A549 (cell line): ENCODE measurements around the gene COX4I1.

Source experiments
- BHLHE40 ChIP-seq: IDR thresholded peaks from 2 replicates; pipeline ENCODE4 v1.6.1; 2012; ENCODE audit warnings: low read depth, low read length, inconsistent platforms
- EP300 ChIP-seq, 2 experiments: fragments of >200 bp; sonication (Bioruptor Twin); formaldehyde crosslinking; IDR thresholded peaks; 2 replicates in 1 of 2; 3 replicates in 1 of 2; pipeline ENCODE4 v1.6.1; 2016 to 2017
- ESRRA ChIP-seq: fragments of 150-350 bp; IDR thresholded peaks from 2 replicates; pipeline ENCODE4 v1.6.1; 2014; ENCODE audit warnings: mild to moderate bottlenecking, low read length, borderline replicate concordance
- HOXA7 ChIP-seq: fragments of 250-450 bp; sonication (Bioruptor Pico); IDR thresholded peaks from 2 replicates; pipeline ENCODE4 v1.5.0; 2020; ENCODE audit warnings: mild to moderate bottlenecking, moderate library complexity
- HOXB13 ChIP-seq: fragments of 250-450 bp; sonication (Bioruptor Pico); IDR thresholded peaks from 2 replicates; pipeline ENCODE4 v1.5.0; 2020; ENCODE audit warnings: low read depth, mild to moderate bottlenecking, moderate library complexity
- JUNB ChIP-seq: fragments of >200 bp; sonication (Bioruptor Twin); formaldehyde crosslinking; IDR thresholded peaks from 2 replicates; pipeline ENCODE4 v1.6.1; 2016
- POLR2A ChIP-seq: IDR thresholded peaks from 2 replicates; pipeline ENCODE4 v1.6.1; 2012; ENCODE audit warnings: mild to moderate bottlenecking, low read length
- RCOR1 ChIP-seq: fragments of 150-350 bp; IDR thresholded peaks from 2 replicates; pipeline ENCODE4 v1.6.1; 2014; ENCODE audit warnings: antibody characterized with exemption, low read length, low read depth
- RNF2 ChIP-seq: fragments of 200-600 bp; sonication (generic); IDR thresholded peaks from 2 replicates; pipeline ENCODE4 v1.6.1; 2016; ENCODE audit warnings: low read depth, mild to moderate bottlenecking, antibody characterized with exemption, moderate library complexity, borderline replicate concordance
- SREBF2 ChIP-seq: fragments of 450-650 bp; IDR thresholded peaks from 2 replicates; pipeline ENCODE4 v1.6.1; 2014; ENCODE audit warnings: mild to moderate bottlenecking, moderate library complexity
- TF ChIP-seq, protein P1 (sequence below): fragments of >200 bp; sonication (Bioruptor Twin); formaldehyde crosslinking; IDR thresholded peaks from 3 replicates; pipeline ENCODE4 v1.5.1; 2016
- TF ChIP-seq, protein P2 (sequence below): fragments of >200 bp; sonication (Bioruptor Twin); formaldehyde crosslinking; IDR thresholded peaks from 3 replicates; pipeline ENCODE4 v1.6.1; 2016
- TF ChIP-seq, protein P3 (sequence below): fragments of 150-350 bp; IDR thresholded peaks from 2 replicates; pipeline ENCODE4 v1.6.1; 2014; ENCODE audit warnings: low read depth, mild to moderate bottlenecking, low read length

DNA sequence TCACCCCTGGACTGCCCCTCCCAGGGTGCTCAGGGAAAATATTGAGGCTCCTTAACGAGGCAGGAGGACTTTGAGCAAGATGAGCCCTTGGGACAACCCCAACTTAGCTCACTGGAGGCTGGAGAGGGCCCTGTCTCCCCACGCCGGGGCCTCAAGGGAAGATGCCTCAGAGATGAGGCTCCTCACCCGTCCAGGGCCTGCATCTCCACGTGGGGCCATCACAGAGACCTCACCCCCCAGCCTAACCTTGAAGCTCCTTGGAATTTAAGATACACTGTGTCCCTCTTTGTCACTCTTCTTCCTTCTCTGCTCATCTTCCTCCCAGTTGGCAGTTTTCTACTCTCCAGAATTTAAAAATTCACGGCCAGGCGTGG, 11.2 kb downstream of the COX4I1 start:
- TF ChIP-seq, protein P1, sequence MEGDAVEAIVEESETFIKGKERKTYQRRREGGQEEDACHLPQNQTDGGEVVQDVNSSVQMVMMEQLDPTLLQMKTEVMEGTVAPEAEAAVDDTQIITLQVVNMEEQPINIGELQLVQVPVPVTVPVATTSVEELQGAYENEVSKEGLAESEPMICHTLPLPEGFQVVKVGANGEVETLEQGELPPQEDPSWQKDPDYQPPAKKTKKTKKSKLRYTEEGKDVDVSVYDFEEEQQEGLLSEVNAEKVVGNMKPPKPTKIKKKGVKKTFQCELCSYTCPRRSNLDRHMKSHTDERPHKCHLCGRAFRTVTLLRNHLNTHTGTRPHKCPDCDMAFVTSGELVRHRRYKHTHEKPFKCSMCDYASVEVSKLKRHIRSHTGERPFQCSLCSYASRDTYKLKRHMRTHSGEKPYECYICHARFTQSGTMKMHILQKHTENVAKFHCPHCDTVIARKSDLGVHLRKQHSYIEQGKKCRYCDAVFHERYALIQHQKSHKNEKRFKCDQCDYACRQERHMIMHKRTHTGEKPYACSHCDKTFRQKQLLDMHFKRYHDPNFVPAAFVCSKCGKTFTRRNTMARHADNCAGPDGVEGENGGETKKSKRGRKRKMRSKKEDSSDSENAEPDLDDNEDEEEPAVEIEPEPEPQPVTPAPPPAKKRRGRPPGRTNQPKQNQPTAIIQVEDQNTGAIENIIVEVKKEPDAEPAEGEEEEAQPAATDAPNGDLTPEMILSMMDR: no peak
- TF ChIP-seq ESRRA: no peak
- no peak for TF ChIP-seq HOXB13 (CRISPR knock-in tag)
- no peak for TF ChIP-seq JUNB
- no peak for TF ChIP-seq RNF2
- no peak for TF ChIP-seq SREBF2
- no peak for TF ChIP-seq BHLHE40
- no peak for TF ChIP-seq RCOR1
- TF ChIP-seq, protein P2, sequence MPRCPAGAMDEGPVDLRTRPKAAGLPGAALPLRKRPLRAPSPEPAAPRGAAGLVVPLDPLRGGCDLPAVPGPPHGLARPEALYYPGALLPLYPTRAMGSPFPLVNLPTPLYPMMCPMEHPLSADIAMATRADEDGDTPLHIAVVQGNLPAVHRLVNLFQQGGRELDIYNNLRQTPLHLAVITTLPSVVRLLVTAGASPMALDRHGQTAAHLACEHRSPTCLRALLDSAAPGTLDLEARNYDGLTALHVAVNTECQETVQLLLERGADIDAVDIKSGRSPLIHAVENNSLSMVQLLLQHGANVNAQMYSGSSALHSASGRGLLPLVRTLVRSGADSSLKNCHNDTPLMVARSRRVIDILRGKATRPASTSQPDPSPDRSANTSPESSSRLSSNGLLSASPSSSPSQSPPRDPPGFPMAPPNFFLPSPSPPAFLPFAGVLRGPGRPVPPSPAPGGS: no peak
- TF ChIP-seq EP300 (IDR thresholded peaks at IDR 0.05): no peak
- TF ChIP-seq, protein P3, sequence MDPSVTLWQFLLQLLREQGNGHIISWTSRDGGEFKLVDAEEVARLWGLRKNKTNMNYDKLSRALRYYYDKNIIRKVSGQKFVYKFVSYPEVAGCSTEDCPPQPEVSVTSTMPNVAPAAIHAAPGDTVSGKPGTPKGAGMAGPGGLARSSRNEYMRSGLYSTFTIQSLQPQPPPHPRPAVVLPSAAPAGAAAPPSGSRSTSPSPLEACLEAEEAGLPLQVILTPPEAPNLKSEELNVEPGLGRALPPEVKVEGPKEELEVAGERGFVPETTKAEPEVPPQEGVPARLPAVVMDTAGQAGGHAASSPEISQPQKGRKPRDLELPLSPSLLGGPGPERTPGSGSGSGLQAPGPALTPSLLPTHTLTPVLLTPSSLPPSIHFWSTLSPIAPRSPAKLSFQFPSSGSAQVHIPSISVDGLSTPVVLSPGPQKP: no peak
- TF ChIP-seq HOXA7 (CRISPR knock-in tag): no peak
- no peak for TF ChIP-seq POLR2A
